ENCODE measurements around the gene MTPN.

MTPN gene

GRCh38 chr7:135888740-135889139 lies 88.4 kb downstream of the MTPN start:
- no CpG with 5 or more reads among the region's 5 CpGs for WGBS (ENCODE audit: insufficient coverage, insufficient read length)
- no peaks in the 10 kb centered on the region for H3K36me3 ChIP-seq (ENCODE audit: control insufficient read depth, insufficient read depth, low read length)
- H3K27ac ChIP-seq (ENCODE audit: low read length): no peak overlapping the region
- no peaks in the 10 kb centered on the region for H3K27me3 ChIP-seq (ENCODE audit: control insufficient read depth, insufficient read depth, low read length)
- no peaks in the 10 kb centered on the region for H3K9me3 ChIP-seq (ENCODE audit: control insufficient read depth, insufficient read depth, low read length)
- H3K4me1 ChIP-seq (ENCODE audit: control insufficient read depth, insufficient read depth, low read length): no peaks in the 10 kb centered on the region
- DNase-seq (ENCODE audit: low read depth, low spot score): no peak
- no peak overlapping the region for H3K4me3 ChIP-seq (ENCODE audit: low read length)

- Histone ChIP-seq H3K4me1 (ENCODE audit: control insufficient read depth, insufficient read depth, low read length) (no peaks in the 10 kb centered on the region), H3K9me3 (ENCODE audit: control insufficient read depth, insufficient read depth, low read length) (no peaks in the 10 kb centered on the region), H3K36me3 (ENCODE audit: control insufficient read depth, insufficient read depth, low read length) (no peaks in the 10 kb centered on the region), H3K27ac (ENCODE audit: low read length) (no peak overlapping the region), H3K4me3 (ENCODE audit: low read length) (no peak overlapping the region), H3K27me3 (ENCODE audit: control insufficient read depth, insufficient read depth, low read length) (no peaks in the 10 kb centered on the region)
- DNase-seq (ENCODE audit: low read depth, low spot score): no peak
- no CpG with 5 or more reads among the region's 5 CpGs for WGBS (ENCODE audit: insufficient coverage, insufficient read length)
These were observed 90.6 kb downstream of the MTPN start for GRCh38 chr7:135886345-135887132.

GRCh38 chr7:135884495-135885232 lies 92.5 kb downstream of the MTPN start:
- WGBS (ENCODE audit: insufficient coverage, insufficient read length): no CpG with 5 or more reads among the region's 9 CpGs
- no peak overlapping the region for H3K27ac ChIP-seq (ENCODE audit: low read length)
- no peak overlapping the region for H3K4me3 ChIP-seq (ENCODE audit: low read length)
- H3K27me3 ChIP-seq (ENCODE audit: control insufficient read depth, insufficient read depth, low read length): no peaks in the 10 kb centered on the region
- no peaks in the 10 kb centered on the region for H3K36me3 ChIP-seq (ENCODE audit: control insufficient read depth, insufficient read depth, low read length)
- no peaks in the 10 kb centered on the region for H3K9me3 ChIP-seq (ENCODE audit: control insufficient read depth, insufficient read depth, low read length)
- DNase-seq (ENCODE audit: low read depth, low spot score): no peak
- H3K4me1 ChIP-seq (ENCODE audit: control insufficient read depth, insufficient read depth, low read length): no peaks in the 10 kb centered on the region

GRCh38 chr7:135879233-135879632 lies 97.9 kb downstream of the MTPN start:
- H3K9me3 ChIP-seq (ENCODE audit: control insufficient read depth, insufficient read depth, low read length): no peaks in the 10 kb centered on the region
- H3K36me3 ChIP-seq (ENCODE audit: control insufficient read depth, insufficient read depth, low read length): no peaks in the 10 kb centered on the region
- H3K4me1 ChIP-seq (ENCODE audit: control insufficient read depth, insufficient read depth, low read length): no peaks in the 10 kb centered on the region
- H3K4me3 ChIP-seq (ENCODE audit: low read length): no peak overlapping the region
- no peak for DNase-seq (ENCODE audit: low read depth, low spot score)
- H3K27me3 ChIP-seq (ENCODE audit: control insufficient read depth, insufficient read depth, low read length): no peaks in the 10 kb centered on the region
- no peak overlapping the region for H3K27ac ChIP-seq (ENCODE audit: low read length)

- no CpG with 5 or more reads among the region's 3 CpGs for WGBS (ENCODE audit: insufficient coverage, insufficient read length)
These were observed 98.9 kb downstream of the MTPN start for GRCh38 chr7:135878284-135878683.

GRCh38 chr7:135877805-135878204 lies 99.4 kb downstream of the MTPN start:
- no peaks in the 10 kb centered on the region for H3K36me3 ChIP-seq (ENCODE audit: control insufficient read depth, insufficient read depth, low read length)
- no peak overlapping the region for H3K4me3 ChIP-seq (ENCODE audit: low read length)
- WGBS (ENCODE audit: insufficient coverage, insufficient read length): no CpG with 5 or more reads among the region's 5 CpGs
- no peak for DNase-seq (ENCODE audit: low read depth, low spot score)
- H3K9me3 ChIP-seq (ENCODE audit: control insufficient read depth, insufficient read depth, low read length): no peaks in the 10 kb centered on the region
- no peaks in the 10 kb centered on the region for H3K27me3 ChIP-seq (ENCODE audit: control insufficient read depth, insufficient read depth, low read length)
- no peak overlapping the region for H3K27ac ChIP-seq (ENCODE audit: low read length)
- H3K4me1 ChIP-seq (ENCODE audit: control insufficient read depth, insufficient read depth, low read length): no peaks in the 10 kb centered on the region

More at GRCh38 chr7:135878284-135878683, 98.9 kb downstream of the MTPN start:
- Histone ChIP-seq H3K4me1 (ENCODE audit: control insufficient read depth, insufficient read depth, low read length) (no peaks in the 10 kb centered on the region), H3K27ac (ENCODE audit: low read length) (no peak overlapping the region), H3K27me3 (ENCODE audit: control insufficient read depth, insufficient read depth, low read length) (no peaks in the 10 kb centered on the region), H3K4me3 (ENCODE audit: low read length) (no peak overlapping the region), H3K36me3 (ENCODE audit: control insufficient read depth, insufficient read depth, low read length) (no peaks in the 10 kb centered on the region), H3K9me3 (ENCODE audit: control insufficient read depth, insufficient read depth, low read length) (no peaks in the 10 kb centered on the region)
- no peak for DNase-seq (ENCODE audit: low read depth, low spot score)
